SK-N-SH treated with all-trans-retinoic acid at 6 μM for 48 hours (cell line): ENCODE results near the gene CKM.

Experiments used
- ATAC-seq: fragments of 200-7000 bp; cut with Tn5 transposase; 3 replicates; pipeline ENCODE4 v1.9.1; 2020; ENCODE audit warnings: mild to moderate bottlenecking, moderate library complexity
- ARNTL ChIP-seq: fragments of 450-650 bp; formaldehyde crosslinking; IDR thresholded peaks from 2 replicates; pipeline ENCODE4 v1.5.0; 2020; ENCODE audit warnings: low read depth, mild to moderate bottlenecking, moderate library complexity, borderline replicate concordance
- BACH2 ChIP-seq: fragments of 250-450 bp; sonication (Bioruptor Pico); IDR thresholded peaks from 2 replicates; pipeline ENCODE4 v1.9.0; 2021; ENCODE audit warnings: mild to moderate bottlenecking, borderline replicate concordance
- CREB5 ChIP-seq: fragments of 250-450 bp; sonication (Bioruptor Pico); IDR thresholded peaks from 2 replicates; pipeline ENCODE4 v1.5.1; 2020; ENCODE audit warnings: low read depth, mild to moderate bottlenecking, moderate library complexity
- CSDC2 ChIP-seq: fragments of 250-450 bp; sonication (Bioruptor Pico); IDR thresholded peaks from 2 replicates; pipeline ENCODE4 v1.5.0; 2020; ENCODE audit warnings: mild to moderate bottlenecking, moderate library complexity
- ESRRG ChIP-seq: fragments of 250-450 bp; sonication (Bioruptor Pico); IDR thresholded peaks from 2 replicates; pipeline ENCODE4 v1.6.1; 2021; ENCODE audit warnings: mild to moderate bottlenecking
- GLIS3 ChIP-seq: fragments of 250-450 bp; sonication (Bioruptor Pico); IDR thresholded peaks from 2 replicates; pipeline ENCODE4 v1.5.0; 2020; ENCODE audit warnings: mild to moderate bottlenecking, moderate library complexity
- ISL1 ChIP-seq: fragments of 250-450 bp; sonication (Bioruptor Pico); IDR thresholded peaks from 2 replicates; pipeline ENCODE4 v2.1.2; 2022; ENCODE audit warnings: mild to moderate bottlenecking, moderate library complexity
- PATZ1 ChIP-seq: fragments of 250-450 bp; sonication (Bioruptor Pico); IDR thresholded peaks from 2 replicates; pipeline ENCODE4 v1.8.0; 2020; ENCODE audit warnings: mild to moderate bottlenecking, moderate library complexity, borderline replicate concordance
- POU6F1 ChIP-seq: fragments of 250-450 bp; sonication (Bioruptor Pico); IDR thresholded peaks from 2 replicates; pipeline ENCODE4 v1.8.0; 2021; ENCODE audit warnings: low read depth, mild to moderate bottlenecking, moderate library complexity, borderline replicate concordance
- PPARA ChIP-seq: fragments of 250-450 bp; sonication (Bioruptor Pico); IDR thresholded peaks from 2 replicates; pipeline ENCODE4 v1.5.0; 2020; ENCODE audit warnings: mild to moderate bottlenecking, borderline replicate concordance
- SNAI2 ChIP-seq: fragments of 250-450 bp; sonication (Bioruptor Pico); IDR thresholded peaks from 2 replicates; pipeline ENCODE4 v1.5.0; 2020; ENCODE audit warnings: mild to moderate bottlenecking, moderate library complexity
- TSHZ2 ChIP-seq: fragments of 250-450 bp; sonication (Bioruptor Pico); IDR thresholded peaks from 2 replicates; pipeline ENCODE4 v1.5.0; 2020; ENCODE audit warnings: mild to moderate bottlenecking, moderate library complexity
- ZC3H10 ChIP-seq: fragments of 250-450 bp; sonication (Bioruptor Pico); IDR thresholded peaks from 2 replicates; pipeline ENCODE4 v1.5.1; 2021; ENCODE audit warnings: mild to moderate bottlenecking, moderate library complexity
- ZFP3 ChIP-seq: fragments of 250-450 bp; sonication (Bioruptor Pico); IDR thresholded peaks from 2 replicates; pipeline ENCODE4 v1.5.0; 2020; ENCODE audit warnings: mild to moderate bottlenecking, moderate library complexity
- ZFP30 ChIP-seq: fragments of 450-650 bp; formaldehyde crosslinking; IDR thresholded peaks from 2 replicates; pipeline ENCODE4 v1.5.0; 2022; ENCODE audit warnings: mild to moderate bottlenecking, moderate library complexity
- ZNF565 ChIP-seq: fragments of 450-650 bp; formaldehyde crosslinking; conservative IDR thresholded peaks from 2 replicates; pipeline ENCODE4 v1.5.0; 2020; ENCODE audit warnings: low read depth, mild to moderate bottlenecking, moderate library complexity
- ZNF8 ChIP-seq: fragments of 450-650 bp; formaldehyde crosslinking; IDR thresholded peaks from 2 replicates; pipeline ENCODE4 v1.5.0; 2020; ENCODE audit warnings: mild to moderate bottlenecking, moderate library complexity

CKM gene

GRCh38 chr19:45355910-45356309, 33.2 kb upstream of the CKM start:
- TF ChIP-seq GLIS3 (CRISPR knock-in tag) (no peak), CSDC2 (CRISPR knock-in tag) (no peak), ARNTL (no peak)
- no peak for ATAC-seq

GRCh38 chr19:45355402-45355801, 32.7 kb upstream of the CKM start:
- no peak for TF ChIP-seq CREB5 (CRISPR knock-in tag)
- no peak for TF ChIP-seq TSHZ2 (CRISPR knock-in tag)
- no peak for TF ChIP-seq ZNF565 (CRISPR knock-in tag)
- TF ChIP-seq ESRRG: no peak
- TF ChIP-seq PATZ1: no peak
- TF ChIP-seq ZFP30 (CRISPR knock-in tag): no peak
- TF ChIP-seq ZNF8: no peak
- ATAC-seq: no peak

DNA sequence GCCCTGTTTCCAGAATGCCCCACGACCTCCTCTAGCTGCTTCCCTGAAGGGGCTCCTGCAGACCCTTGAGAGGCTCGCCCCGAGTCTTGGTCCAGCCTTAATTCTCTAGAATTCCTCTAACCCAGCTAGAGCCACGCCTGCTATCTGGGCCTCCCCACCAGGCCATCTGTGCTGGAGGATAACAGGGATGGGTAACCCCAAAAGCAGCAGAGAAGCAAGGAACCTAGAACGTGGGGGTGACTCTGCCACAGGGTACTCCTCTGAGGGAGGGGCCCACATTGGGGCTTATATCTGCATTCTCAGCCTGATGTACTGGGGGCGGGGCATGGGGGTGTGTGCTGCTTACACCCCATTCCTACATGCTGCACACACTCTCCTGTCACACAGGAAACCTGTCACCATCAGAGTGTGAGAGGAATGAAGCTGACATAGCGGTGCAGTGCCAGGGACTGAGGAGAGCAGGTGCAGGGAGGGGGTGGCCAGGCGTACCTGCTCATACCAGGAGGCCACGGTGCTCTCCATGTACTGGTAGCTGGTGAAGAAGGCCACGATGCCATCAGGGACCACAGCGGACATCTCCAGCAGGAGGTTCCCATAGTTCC, 31.7 kb upstream of the CKM start:
- no peak for ATAC-seq
- TF ChIP-seq BACH2 (CRISPR knock-in tag) (no peak), PPARA (CRISPR knock-in tag) (no peak), ZFP3 (no peak), ISL1 (CRISPR knock-in tag) (no peak)

DNA sequence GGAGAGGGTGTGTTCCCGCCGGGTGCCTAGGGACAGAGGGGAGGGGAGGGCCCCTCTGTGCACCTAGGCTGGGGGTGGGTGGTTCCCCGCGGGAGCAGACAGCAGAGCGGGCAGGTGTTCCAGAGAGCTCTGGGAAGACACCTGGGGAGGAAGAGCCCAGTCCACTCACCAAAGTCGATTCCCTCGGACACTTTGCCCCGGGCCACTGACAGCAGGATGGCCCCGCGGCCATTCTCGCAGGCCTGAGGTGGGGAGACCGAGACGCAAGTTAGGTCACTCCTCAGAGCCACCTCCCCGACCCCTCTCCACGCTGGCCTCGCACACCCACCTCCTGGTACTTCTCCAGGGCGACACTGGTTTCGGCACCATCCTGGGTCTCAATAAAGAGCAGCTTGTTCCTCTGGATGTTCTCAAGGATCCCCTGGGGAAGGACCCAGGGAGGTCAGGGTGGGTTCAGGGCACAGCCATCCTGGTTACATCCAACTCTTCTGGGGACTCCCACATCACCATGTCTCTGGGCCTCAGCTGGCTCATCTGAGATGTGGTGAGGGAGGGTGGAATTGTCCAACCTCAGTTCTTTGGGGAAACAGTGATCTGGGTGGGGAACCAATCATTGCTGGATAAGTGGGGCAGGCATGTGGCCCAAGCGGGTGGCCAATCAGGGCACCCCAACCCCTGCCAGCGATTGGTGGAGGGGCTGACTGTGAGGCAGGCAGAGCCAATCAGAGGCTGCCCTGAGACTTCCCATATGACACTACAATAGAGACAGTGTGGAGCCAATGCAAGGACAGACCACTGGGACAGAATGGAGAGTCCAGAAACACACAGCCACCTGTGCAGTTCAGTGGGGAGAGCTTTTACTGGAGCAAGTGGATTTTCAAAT, 30.5 kb upstream of the CKM start:
- peak; percentile 17 for ATAC-seq
- no peak for TF ChIP-seq SNAI2 (CRISPR knock-in tag)
- no peak for TF ChIP-seq ZNF8
- no peak for TF ChIP-seq ZC3H10 (CRISPR knock-in tag)
- no peak for TF ChIP-seq ISL1 (CRISPR knock-in tag)
- no peak for TF ChIP-seq CREB5 (CRISPR knock-in tag)
- TF ChIP-seq POU6F1 (CRISPR knock-in tag): no peak
- no peak for TF ChIP-seq PPARA (CRISPR knock-in tag)
